ENCODE results near the gene MXI1. TPM values are rescaled to one million over a fixed set of nuclear protein-coding genes. Genes with fewer than 3 reads are reported as not detected.

MXI1 gene
- total RNA-seq, 1 experiment from 2014 or later, result 12.1 TPM

- H3K27me3 ChIP-seq (ENCODE audit: control insufficient read depth, insufficient read depth, low read length), result no peaks in the 10 kb centered on the region
- in situ Hi-C loops (cut with HindIII; ENCODE audit: low pct_unique_long_range_greater_than_20kb, low sequenced_read_pairs), result no loop called here
- H3K36me3 ChIP-seq (ENCODE audit: control insufficient read depth, insufficient read depth, low read length), result no peaks in the 10 kb centered on the region
- H3K27ac ChIP-seq (ENCODE audit: low read length), result no peak overlapping the region
- ATAC-seq, result no peak
- H3K4me1 ChIP-seq (ENCODE audit: control insufficient read depth, insufficient read depth, low read length), result no peaks in the 10 kb centered on the region
- no peak overlapping the region for H3K4me3 ChIP-seq (ENCODE audit: low read depth in 2 of 2, low read length in 2 of 2)
- TF ChIP-seq POLR2AphosphoS5 (IDR thresholded peaks at IDR 0.05; ENCODE audit: low read depth, low read length) (no peak), TCF7L2 (IDR thresholded peaks at IDR 0.05; ENCODE audit: low read depth, low read length) (no peak), CTCF (IDR thresholded peaks at IDR 0.05) (no peak), REST (IDR thresholded peaks at IDR 0.05; ENCODE audit: insufficient read depth in 1 of 2, low read depth in 2 of 2, low read length in 1 of 2) (no peak), SIN3A (IDR thresholded peaks at IDR 0.05; ENCODE audit: borderline replicate concordance, insufficient read depth, low read depth, low read length) (no peak)
- BruUV-seq (replicated peaks), result no TSS peak
- DNase-seq (ENCODE audit: low read depth, low spot score), result no peak
- H3K9me3 ChIP-seq (ENCODE audit: control insufficient read depth, insufficient read depth, low read depth, low read length), result peaks cover 11% of the 10 kb centered on the region; the same call in 1 of the 2 replicates
- POLR2A ChIA-PET, result no interaction called here
- CTCF ChIA-PET, result no interaction called here
- intact Hi-C loops (cut with micrococcal nuclease; ENCODE audit: unreplicated experiment), result no loop called here
These were observed 116.9 kb downstream of the MXI1 start for GRCh38 chr10:110324201-110324804.

- peaks cover 11% of the 10 kb centered on the region; the same call in 1 of the 2 replicates for H3K9me3 ChIP-seq (ENCODE audit: control insufficient read depth, insufficient read depth, low read depth, low read length)
- no peak for DNase-seq (ENCODE audit: low read depth, low spot score)
- H3K4me1 ChIP-seq (ENCODE audit: control insufficient read depth, insufficient read depth, low read length), result no peaks in the 10 kb centered on the region
- ATAC-seq, result no peak
- no peak overlapping the region for H3K4me3 ChIP-seq (ENCODE audit: low read depth in 2 of 2, low read length in 2 of 2)
- no peaks in the 10 kb centered on the region for H3K27me3 ChIP-seq (ENCODE audit: control insufficient read depth, insufficient read depth, low read length)
- intact Hi-C loops (cut with micrococcal nuclease; ENCODE audit: unreplicated experiment) (no loop called here), in situ Hi-C loops (cut with HindIII; ENCODE audit: low pct_unique_long_range_greater_than_20kb, low sequenced_read_pairs) (no loop called here)
- CTCF ChIA-PET, result no interaction called here
- H3K36me3 ChIP-seq (ENCODE audit: control insufficient read depth, insufficient read depth, low read length), result no peaks in the 10 kb centered on the region
- H3K27ac ChIP-seq (ENCODE audit: low read length), result no peak overlapping the region
- POLR2A ChIA-PET, result interaction anchor here (0.6 kb wide), 1 partner anchor 259 kb away, joined by 3 read pairs; no protein-coding TSS in a partner anchor
- no TSS peak for BruUV-seq (replicated peaks)
- no peak for TF ChIP-seq POLR2AphosphoS5 (IDR thresholded peaks at IDR 0.05; ENCODE audit: low read depth, low read length)
- TF ChIP-seq SIN3A (IDR thresholded peaks at IDR 0.05; ENCODE audit: borderline replicate concordance, insufficient read depth, low read depth, low read length), result no peak
- TF ChIP-seq CTCF (IDR thresholded peaks at IDR 0.05), result no peak
- TF ChIP-seq TCF7L2 (IDR thresholded peaks at IDR 0.05; ENCODE audit: low read depth, low read length), result no peak
- no peak for TF ChIP-seq REST (IDR thresholded peaks at IDR 0.05; ENCODE audit: insufficient read depth in 1 of 2, low read depth in 2 of 2, low read length in 1 of 2)
These were observed 117.4 kb downstream of the MXI1 start for GRCh38 chr10:110324805-110325280.
